Upper lobe of right lung (tissue), 1 donor: ENCODE data around the gene PHLDB3. TPM values are rescaled to one million over a fixed set of nuclear protein-coding genes. Genes with fewer than 3 reads are reported as not detected.

ENCODE experiments used
- ATAC-seq: fragments of 200-7000 bp; cut with Tn5 transposase; one replicate; pipeline ENCODE4 v1.9.1; 2020; ENCODE audit warnings: mild to moderate bottlenecking, moderate library complexity
- DNase-seq: peaks from one replicate; pipeline ENCODE4 v3.0.0-alpha.2; 2020
- H3K27ac ChIP-seq: fragments of 200-600 bp; one replicate; pipeline ENCODE4 v1.8.0; 2022
- H3K27me3 ChIP-seq: fragments of 200-600 bp; one replicate; pipeline ENCODE4 v1.8.0; 2022; ENCODE audit warnings: mild to moderate bottlenecking
- H3K36me3 ChIP-seq: fragments of 200-600 bp; one replicate; pipeline ENCODE4 v1.8.0; 2022
- H3K4me1 ChIP-seq: fragments of 200-600 bp; one replicate; pipeline ENCODE4 v1.8.0; 2022
- H3K4me3 ChIP-seq: fragments of 200-600 bp; one replicate; pipeline ENCODE4 v1.8.0; 2022; ENCODE audit warnings: mild to moderate bottlenecking
- H3K9me3 ChIP-seq: fragments of 200-600 bp; one replicate; pipeline ENCODE4 v1.8.0; 2022
- intact Hi-C: fragments of 100-400 bp; cut with DNase I; formaldehyde crosslinking; loops from one replicate; pipeline ENCODE4 v1.11.0; 2022
- total RNA-seq: library from RNA; stranded (reverse); fragmentation: NEBNext Ultra II Directional; extraction: Animal tissue kit (Norgen Biotek cat#: 25700); gene quantifications from one replicate; pipeline ENCODE4 v1.2.1, GENCODE V29; 2021
- TF ChIP-seq, protein P1 (sequence below): fragments of 200-600 bp; IDR thresholded peaks from one replicate; pipeline ENCODE4 v1.8.0; 2022; ENCODE audit warnings: antibody characterized with exemption
- donor health status: DM: no; HTN: yes; CAD: no; lungs with severe emphysema.

The PHLDB3 gene
- total RNA-seq, 1 donor from 2014 or later = 9.1 TPM

DNA sequence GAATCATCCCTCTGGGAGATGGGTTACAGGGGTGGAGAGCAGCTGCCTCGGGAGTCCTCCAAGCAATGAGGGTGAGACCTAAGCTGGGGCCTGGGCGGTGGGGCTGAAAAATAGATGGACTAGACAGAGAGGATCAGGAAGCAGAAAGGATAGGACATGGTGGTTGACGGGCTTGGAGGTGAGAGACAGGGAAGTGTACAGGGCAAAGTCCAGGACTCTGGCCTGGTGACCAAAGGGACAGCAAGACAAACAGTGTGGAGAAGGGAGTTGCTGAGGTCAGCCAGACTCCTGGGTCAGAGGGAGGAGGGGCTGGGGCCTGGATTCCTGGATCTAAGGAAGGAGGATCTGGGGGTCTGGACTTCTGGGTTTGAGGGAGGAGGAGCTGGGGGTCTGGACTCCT is 5.5 kb downstream of the PHLDB3 start:
- DNase-seq = no peak
- Histone ChIP-seq H3K36me3 (peaks cover 7% of the 10 kb centered on the region), H3K4me1 (peaks cover 4% of the 10 kb centered on the region), H3K4me3 (no peak overlapping the region), H3K9me3 (no peaks in the 10 kb centered on the region), H3K27me3 (no peaks in the 10 kb centered on the region), H3K27ac (no peak overlapping the region)
- TF ChIP-seq, protein P1, sequence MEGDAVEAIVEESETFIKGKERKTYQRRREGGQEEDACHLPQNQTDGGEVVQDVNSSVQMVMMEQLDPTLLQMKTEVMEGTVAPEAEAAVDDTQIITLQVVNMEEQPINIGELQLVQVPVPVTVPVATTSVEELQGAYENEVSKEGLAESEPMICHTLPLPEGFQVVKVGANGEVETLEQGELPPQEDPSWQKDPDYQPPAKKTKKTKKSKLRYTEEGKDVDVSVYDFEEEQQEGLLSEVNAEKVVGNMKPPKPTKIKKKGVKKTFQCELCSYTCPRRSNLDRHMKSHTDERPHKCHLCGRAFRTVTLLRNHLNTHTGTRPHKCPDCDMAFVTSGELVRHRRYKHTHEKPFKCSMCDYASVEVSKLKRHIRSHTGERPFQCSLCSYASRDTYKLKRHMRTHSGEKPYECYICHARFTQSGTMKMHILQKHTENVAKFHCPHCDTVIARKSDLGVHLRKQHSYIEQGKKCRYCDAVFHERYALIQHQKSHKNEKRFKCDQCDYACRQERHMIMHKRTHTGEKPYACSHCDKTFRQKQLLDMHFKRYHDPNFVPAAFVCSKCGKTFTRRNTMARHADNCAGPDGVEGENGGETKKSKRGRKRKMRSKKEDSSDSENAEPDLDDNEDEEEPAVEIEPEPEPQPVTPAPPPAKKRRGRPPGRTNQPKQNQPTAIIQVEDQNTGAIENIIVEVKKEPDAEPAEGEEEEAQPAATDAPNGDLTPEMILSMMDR = no peak
- no peak for ATAC-seq
- intact Hi-C loops = no loop called here

DNA sequence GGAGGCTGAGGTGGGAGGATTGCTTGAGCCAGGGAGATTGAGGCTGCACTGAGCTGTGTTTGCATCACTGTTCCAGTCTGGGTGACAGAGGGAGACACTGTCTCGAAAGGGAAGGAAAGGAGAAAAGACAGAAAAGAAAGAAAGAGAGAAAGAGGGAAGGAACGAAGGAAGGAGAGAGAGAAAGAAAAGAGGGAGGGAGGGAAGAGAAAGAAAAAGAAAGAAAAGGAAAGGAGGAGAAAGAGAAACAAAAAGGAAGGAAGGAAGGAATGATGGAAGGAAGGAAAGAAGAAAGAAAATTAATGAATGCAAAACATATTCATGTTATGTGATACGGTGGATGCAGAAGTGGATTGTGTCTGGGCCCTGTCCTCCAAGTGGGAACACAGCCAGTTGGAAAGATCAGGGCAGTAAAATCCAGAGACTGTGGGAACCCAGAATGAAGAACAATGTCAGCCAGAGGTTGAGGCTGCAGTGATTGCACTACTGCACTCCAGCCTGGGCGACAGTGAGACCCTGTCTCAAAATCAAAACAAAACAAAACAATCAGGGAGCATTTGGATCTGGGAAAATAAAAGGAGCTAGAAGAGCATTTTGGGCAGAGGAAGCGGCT is 6.2 kb downstream of the PHLDB3 start:
- TF ChIP-seq, protein P1 = no peak
- peaks cover 4% of the 10 kb centered on the region for H3K4me1 ChIP-seq
- no peak overlapping the region for H3K4me3 ChIP-seq
- DNase-seq = no peak
- no peaks in the 10 kb centered on the region for H3K9me3 ChIP-seq
- no peaks in the 10 kb centered on the region for H3K27me3 ChIP-seq
- no peak for ATAC-seq
- H3K36me3 ChIP-seq = peaks cover 7% of the 10 kb centered on the region
- H3K27ac ChIP-seq = no peak overlapping the region
- intact Hi-C loops = no loop called here

DNA sequence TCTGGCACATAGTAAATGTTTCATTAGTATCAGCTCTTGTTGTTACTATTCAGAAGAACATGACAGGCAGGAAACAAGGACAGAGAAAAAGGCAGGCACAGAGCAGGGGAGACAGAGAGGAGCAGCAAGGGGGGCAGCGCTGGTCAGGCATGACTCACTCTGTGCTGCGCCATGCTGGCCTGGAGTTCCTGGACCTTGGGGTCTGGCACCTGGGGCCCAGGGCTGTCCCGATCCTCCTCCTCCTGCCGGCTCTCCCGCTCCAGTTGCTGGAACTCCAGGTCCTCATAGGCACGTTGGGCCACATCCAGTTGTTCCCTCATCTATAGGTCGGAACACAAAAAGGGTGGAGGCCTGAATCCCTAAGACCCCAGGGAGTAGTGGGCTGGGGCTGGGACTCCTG is 7.6 kb downstream of the PHLDB3 start:
- H3K36me3 ChIP-seq = peaks cover 7% of the 10 kb centered on the region
- ATAC-seq = no peak
- intact Hi-C loops = no loop called here

DNA sequence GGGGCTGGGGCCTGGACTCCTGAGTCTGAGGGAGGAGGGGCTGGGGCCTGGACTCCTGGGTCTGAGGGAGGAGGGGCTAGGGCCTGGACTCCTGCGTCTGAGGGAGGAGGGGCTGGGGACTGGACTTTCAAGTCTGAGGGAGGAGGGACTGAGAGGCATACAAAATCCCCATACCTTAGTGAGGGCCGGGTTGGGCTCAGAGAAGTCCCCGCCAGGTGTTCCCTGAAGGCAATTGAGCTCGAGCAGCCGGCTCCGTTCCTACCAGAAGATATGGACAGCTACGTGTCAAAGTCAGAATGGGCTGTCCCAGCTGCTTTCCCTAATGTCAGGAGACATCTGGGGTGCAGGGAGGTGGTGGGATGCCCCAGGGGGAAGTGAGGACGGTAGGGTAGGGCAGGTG is 9.5 kb downstream of the PHLDB3 start:
- no peaks in the 10 kb centered on the region for H3K4me1 ChIP-seq
- peaks cover 7% of the 10 kb centered on the region for H3K36me3 ChIP-seq
- H3K4me3 ChIP-seq = no peak overlapping the region
- TF ChIP-seq, protein P1 = no peak
- no peaks in the 10 kb centered on the region for H3K27me3 ChIP-seq
- DNase-seq (no peak), ATAC-seq (no peak)
- no peaks in the 10 kb centered on the region for H3K9me3 ChIP-seq
- no peak overlapping the region for H3K27ac ChIP-seq
- intact Hi-C loops = no loop called here

More for the DNA sequence above, 7.6 kb downstream of the PHLDB3 start:
- no peaks in the 10 kb centered on the region for H3K4me1 ChIP-seq
- H3K27me3 ChIP-seq = no peaks in the 10 kb centered on the region
- TF ChIP-seq, protein P1 = no peak
- H3K27ac ChIP-seq = no peak overlapping the region
- H3K9me3 ChIP-seq = no peaks in the 10 kb centered on the region
- DNase-seq = no peak
- H3K4me3 ChIP-seq = no peak overlapping the region

DNA sequence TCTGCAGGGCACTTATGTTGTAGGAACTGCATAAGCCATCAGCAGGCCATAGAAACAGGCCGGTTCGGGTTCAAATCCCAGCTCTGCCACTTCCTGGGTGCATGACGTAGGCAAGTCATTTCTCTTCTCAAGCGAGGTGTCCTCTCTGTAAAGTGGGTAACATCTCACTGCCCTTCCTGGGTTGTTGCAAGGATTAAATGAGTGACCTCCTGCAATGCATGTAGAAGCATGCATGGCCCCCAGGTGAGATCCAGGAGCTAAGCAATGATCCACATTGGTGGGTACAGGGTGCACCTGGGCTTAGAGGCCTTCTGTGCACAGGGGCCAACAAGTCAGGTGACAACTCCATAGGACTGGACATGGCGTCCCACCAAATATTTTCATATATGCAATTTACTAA is 13.8 kb downstream of the PHLDB3 start:
- no peak overlapping the region for H3K27ac ChIP-seq
- H3K4me1 ChIP-seq = no peaks in the 10 kb centered on the region
- no peaks in the 10 kb centered on the region for H3K9me3 ChIP-seq
- no peaks in the 10 kb centered on the region for H3K36me3 ChIP-seq
- no peak overlapping the region for H3K4me3 ChIP-seq
- intact Hi-C loops = no loop called here
- ATAC-seq (no peak), DNase-seq (no peak)
- H3K27me3 ChIP-seq = no peaks in the 10 kb centered on the region
- TF ChIP-seq, protein P1 = no peak
